Measurements from ENCODE around the gene PFKM. TPM values are rescaled to one million over a fixed set of nuclear protein-coding genes. Genes with fewer than 3 reads are reported as not detected.

The PFKM gene
- total and polyA plus RNA-seq, 9 donors, result 43.0 to 133 (median 81.1) TPM

GRCh38 chr12:48163150-48163747 lies 44.1 kb downstream of the PFKM start:
- H3K4me3 ChIP-seq, result no peak overlapping the region
- TF ChIP-seq EP300 (IDR thresholded peaks at IDR 0.05) (no peak), POLR2A (IDR thresholded peaks at IDR 0.05) (no peak), CTCF (IDR thresholded peaks at IDR 0.05) (no peak)
- intact Hi-C loops (cut with DNase I), result loop anchor here in 3 of 4 donors (10.0 kb wide), 1 partner anchor 78 kb away; no protein-coding TSS in a partner anchor
- H3K27ac ChIP-seq, result no peak overlapping the region
- 63 to 69% (median 63%) methylated on average over 5 of the region's 5 CpGs for WGBS, 3 donors
- H3K27me3 ChIP-seq, result no peaks in the 10 kb centered on the region
- DNase-seq, result no peak
- no peaks in the 10 kb centered on the region for H3K4me1 ChIP-seq (ENCODE audit: insufficient read depth)
- H3K36me3 ChIP-seq, result no peaks in the 10 kb centered on the region
- H3K9me3 ChIP-seq, result no peaks in the 10 kb centered on the region

GRCh38 chr12:48164451-48164850 lies 45.3 kb downstream of the PFKM start:
- Histone ChIP-seq H3K4me3 (no peak overlapping the region), H3K27me3 (no peaks in the 10 kb centered on the region), H3K4me1 (ENCODE audit: insufficient read depth) (no peaks in the 10 kb centered on the region), H3K36me3 (no peaks in the 10 kb centered on the region), H3K27ac (no peak overlapping the region), H3K9me3 (no peaks in the 10 kb centered on the region)
- no peak for TF ChIP-seq EP300 (IDR thresholded peaks at IDR 0.05)
- TF ChIP-seq CTCF (IDR thresholded peaks at IDR 0.05), result no peak
- TF ChIP-seq POLR2A (IDR thresholded peaks at IDR 0.05), result no peak
- WGBS, 3 donors, result 71 to 77% (median 75%) methylated on average over 2 of the region's 2 CpGs
- intact Hi-C loops (cut with DNase I), result loop anchor here in 3 of 4 donors (10.0 kb wide), 1 partner anchor 80 kb away; no protein-coding TSS in a partner anchor
- DNase-seq, result no peak

GRCh38 chr12:48165089-48165981 lies 46.2 kb downstream of the PFKM start:
- no peak overlapping the region for H3K4me3 ChIP-seq
- H3K27me3 ChIP-seq, result no peaks in the 10 kb centered on the region
- WGBS, 3 donors, result 11 to 13% (median 13%) methylated on average over 2 of the region's 2 CpGs
- intact Hi-C loops (cut with DNase I), result loop anchor here in 3 of 4 donors (10.0 kb wide), 1 partner anchor 81 kb away; no protein-coding TSS in a partner anchor
- H3K9me3 ChIP-seq, result no peaks in the 10 kb centered on the region
- no peak overlapping the region for H3K27ac ChIP-seq
- TF ChIP-seq CTCF (IDR thresholded peaks at IDR 0.05) (peak; percentile 64 to 84 (median 74)), EP300 (IDR thresholded peaks at IDR 0.05) (no peak)
- DNase-seq, result no peak
- H3K4me1 ChIP-seq (ENCODE audit: insufficient read depth), result no peaks in the 10 kb centered on the region
- H3K36me3 ChIP-seq, result no peaks in the 10 kb centered on the region

GRCh38 chr12:48169011-48169410 lies 49.8 kb downstream of the PFKM start:
- intact Hi-C loops (cut with DNase I), result loop anchor here in 3 of 4 donors (10.0 kb wide), 1 partner anchor 84 kb away; no protein-coding TSS in a partner anchor
- DNase-seq, result no peak
- H3K27me3 ChIP-seq, result no peaks in the 10 kb centered on the region
- H3K36me3 ChIP-seq, result no peaks in the 10 kb centered on the region
- TF ChIP-seq CTCF (IDR thresholded peaks at IDR 0.05) (no peak), POLR2A (IDR thresholded peaks at IDR 0.05) (no peak), EP300 (IDR thresholded peaks at IDR 0.05) (no peak)
- no peak overlapping the region for H3K4me3 ChIP-seq
- 83 to 85% (median 84%) methylated on average over 19 of the region's 19 CpGs for WGBS, 3 donors
- H3K4me1 ChIP-seq (ENCODE audit: insufficient read depth), result no peaks in the 10 kb centered on the region
- H3K27ac ChIP-seq, result no peak overlapping the region
- no peaks in the 10 kb centered on the region for H3K9me3 ChIP-seq

Measured in ovary (tissue), 9 donors.